Ishikawa (cell line): ENCODE results near the gene NPAS4.

Source experiments
- CEBPB ChIP-seq: IDR thresholded peaks from 2 replicates; pipeline ENCODE4 v1.6.1; 2012
- CREB1 ChIP-seq: IDR thresholded peaks from 2 replicates; pipeline ENCODE4 v1.6.1; 2012; ENCODE audit warnings: low read depth
- EGR1 ChIP-seq: IDR thresholded peaks from 2 replicates; pipeline ENCODE4 v1.6.1; 2012
- EP300 ChIP-seq: IDR thresholded peaks from 2 replicates; pipeline ENCODE4 v1.6.1; 2012; ENCODE audit warnings: borderline replicate concordance
- NFIC ChIP-seq: IDR thresholded peaks from 2 replicates; pipeline ENCODE4 v1.6.1; 2012
- RAD21 ChIP-seq: IDR thresholded peaks from 2 replicates; pipeline ENCODE4 v1.6.1; 2012; ENCODE audit warnings: low read depth
- TAF1 ChIP-seq: IDR thresholded peaks from 2 replicates; pipeline ENCODE4 v1.6.1; 2012; ENCODE audit warnings: low read depth, mild to moderate bottlenecking
- TCF12 ChIP-seq: IDR thresholded peaks from 2 replicates; pipeline ENCODE4 v1.6.1; 2012; ENCODE audit warnings: low read depth
- TEAD4 ChIP-seq: IDR thresholded peaks from 2 replicates; pipeline ENCODE4 v1.6.1; 2012
- YY1 ChIP-seq: IDR thresholded peaks from 2 replicates; pipeline ENCODE4 v1.6.1; 2012; ENCODE audit warnings: low read depth
- ZBTB7A ChIP-seq: IDR thresholded peaks from 2 replicates; pipeline ENCODE4 v1.6.1; 2012; ENCODE audit warnings: low read depth
- TF ChIP-seq, protein P1 (sequence below): IDR thresholded peaks from 2 replicates; pipeline ENCODE4 v1.6.1; 2012
- TF ChIP-seq, protein P2 (sequence below): IDR thresholded peaks from 2 replicates; pipeline ENCODE4 v1.6.1; 2012; ENCODE audit warnings: low read depth, mild to moderate bottlenecking
- TF ChIP-seq, protein P3 (sequence below): IDR thresholded peaks from 2 replicates; pipeline ENCODE4 v1.6.1; 2012

NPAS4 gene

DNA sequence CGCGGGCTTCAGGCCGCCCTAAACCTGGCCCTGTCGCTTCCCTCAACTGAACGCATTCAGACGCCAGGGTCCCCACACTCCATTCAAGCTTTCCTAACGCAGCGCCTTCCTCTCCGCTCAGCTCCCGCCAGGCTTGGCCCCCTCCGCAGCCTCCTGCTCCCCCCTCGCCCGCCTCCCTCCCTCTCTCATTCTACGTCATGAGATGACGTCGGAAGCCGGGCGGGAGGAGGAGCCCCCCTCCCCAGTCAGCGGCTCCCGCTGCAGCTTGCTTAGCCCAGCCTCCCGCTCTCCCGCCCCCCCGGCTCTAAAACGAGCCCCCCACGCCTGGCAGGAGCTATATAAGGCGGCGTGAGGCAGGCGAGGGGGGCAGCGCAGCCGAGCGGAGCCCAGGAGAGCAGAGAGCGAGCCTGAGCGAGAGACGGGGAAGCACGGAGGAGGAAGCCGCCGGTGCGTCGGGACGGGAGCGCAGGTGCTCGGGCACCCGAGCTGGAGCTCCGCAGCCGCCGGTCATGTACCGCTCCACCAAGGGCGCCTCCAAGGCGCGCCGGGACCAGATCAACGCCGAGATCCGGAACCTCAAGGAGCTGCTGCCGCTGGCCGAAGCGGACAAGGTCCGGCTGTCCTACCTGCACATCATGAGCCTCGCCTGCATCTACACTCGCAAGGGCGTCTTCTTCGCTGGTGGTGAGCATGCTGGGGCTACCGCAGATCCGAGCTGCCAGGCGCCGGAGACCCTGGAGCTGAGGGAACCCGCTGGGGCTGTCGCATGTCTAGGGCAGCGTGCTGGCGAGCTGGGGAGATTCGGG lies at the start of gene NPAS4:
NPAS4 (plus strand) TSS at position 365 of the 806 bp plus-strand sequence; CDS start at position 510, 145 bp downstream.
- no peak for TF ChIP-seq CREB1
- no peak for TF ChIP-seq TAF1
- TF ChIP-seq EGR1, result no peak
- no peak for TF ChIP-seq NFIC
- TF ChIP-seq CEBPB, result no peak

DNA sequence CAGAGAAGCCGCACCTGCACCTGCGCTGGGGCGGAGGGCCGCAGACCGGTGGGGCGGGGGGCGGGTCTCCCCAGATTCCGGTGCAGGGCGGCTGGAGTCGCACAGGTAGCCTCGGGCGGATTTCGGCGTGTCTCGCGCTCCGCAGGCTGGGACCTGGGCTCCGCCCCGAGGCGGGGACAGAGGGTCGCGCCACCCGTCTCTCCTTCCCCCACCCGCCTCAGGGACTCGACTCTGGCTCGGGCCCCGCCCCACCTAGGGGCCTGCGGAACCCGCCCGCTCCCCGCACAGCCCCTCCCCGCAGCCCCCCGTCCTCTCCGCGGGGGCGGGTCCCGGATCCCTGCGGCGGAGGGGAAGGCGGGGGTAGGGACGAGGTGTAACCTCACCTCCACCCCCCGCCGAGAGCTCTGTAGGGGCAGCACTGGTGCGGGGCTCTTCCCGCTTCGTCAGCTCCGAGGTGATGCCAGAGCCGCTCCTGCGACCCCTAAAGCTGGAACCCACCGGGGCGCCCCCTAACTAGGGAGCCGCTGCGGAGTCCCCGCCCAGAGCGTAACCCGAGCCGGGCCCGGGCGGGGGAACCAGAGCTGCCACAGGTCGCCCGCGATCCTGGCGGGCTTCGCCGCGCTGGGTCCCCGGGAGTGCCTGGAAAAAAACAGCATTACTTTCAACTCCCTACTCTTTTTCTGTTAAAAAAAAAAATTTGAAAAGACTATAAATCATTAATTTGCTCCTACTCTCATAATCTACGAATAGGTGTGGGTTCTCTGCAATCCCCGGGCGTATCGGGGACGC lies 49.0 kb upstream of the NPAS4 start, which contains the start of gene SLC29A2:
SLC29A2 (minus strand) TSS at position 134 of the 789 bp plus-strand sequence. CDS start 169 bp downstream, outside the sequence.
- peak; percentile 7 for TF ChIP-seq TCF12
- TF ChIP-seq NFIC, result no peak
- TF ChIP-seq, protein P1, sequence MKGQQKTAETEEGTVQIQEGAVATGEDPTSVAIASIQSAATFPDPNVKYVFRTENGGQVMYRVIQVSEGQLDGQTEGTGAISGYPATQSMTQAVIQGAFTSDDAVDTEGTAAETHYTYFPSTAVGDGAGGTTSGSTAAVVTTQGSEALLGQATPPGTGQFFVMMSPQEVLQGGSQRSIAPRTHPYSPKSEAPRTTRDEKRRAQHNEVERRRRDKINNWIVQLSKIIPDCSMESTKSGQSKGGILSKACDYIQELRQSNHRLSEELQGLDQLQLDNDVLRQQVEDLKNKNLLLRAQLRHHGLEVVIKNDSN, result no peak
- no peak for TF ChIP-seq CEBPB
- TF ChIP-seq, protein P2, sequence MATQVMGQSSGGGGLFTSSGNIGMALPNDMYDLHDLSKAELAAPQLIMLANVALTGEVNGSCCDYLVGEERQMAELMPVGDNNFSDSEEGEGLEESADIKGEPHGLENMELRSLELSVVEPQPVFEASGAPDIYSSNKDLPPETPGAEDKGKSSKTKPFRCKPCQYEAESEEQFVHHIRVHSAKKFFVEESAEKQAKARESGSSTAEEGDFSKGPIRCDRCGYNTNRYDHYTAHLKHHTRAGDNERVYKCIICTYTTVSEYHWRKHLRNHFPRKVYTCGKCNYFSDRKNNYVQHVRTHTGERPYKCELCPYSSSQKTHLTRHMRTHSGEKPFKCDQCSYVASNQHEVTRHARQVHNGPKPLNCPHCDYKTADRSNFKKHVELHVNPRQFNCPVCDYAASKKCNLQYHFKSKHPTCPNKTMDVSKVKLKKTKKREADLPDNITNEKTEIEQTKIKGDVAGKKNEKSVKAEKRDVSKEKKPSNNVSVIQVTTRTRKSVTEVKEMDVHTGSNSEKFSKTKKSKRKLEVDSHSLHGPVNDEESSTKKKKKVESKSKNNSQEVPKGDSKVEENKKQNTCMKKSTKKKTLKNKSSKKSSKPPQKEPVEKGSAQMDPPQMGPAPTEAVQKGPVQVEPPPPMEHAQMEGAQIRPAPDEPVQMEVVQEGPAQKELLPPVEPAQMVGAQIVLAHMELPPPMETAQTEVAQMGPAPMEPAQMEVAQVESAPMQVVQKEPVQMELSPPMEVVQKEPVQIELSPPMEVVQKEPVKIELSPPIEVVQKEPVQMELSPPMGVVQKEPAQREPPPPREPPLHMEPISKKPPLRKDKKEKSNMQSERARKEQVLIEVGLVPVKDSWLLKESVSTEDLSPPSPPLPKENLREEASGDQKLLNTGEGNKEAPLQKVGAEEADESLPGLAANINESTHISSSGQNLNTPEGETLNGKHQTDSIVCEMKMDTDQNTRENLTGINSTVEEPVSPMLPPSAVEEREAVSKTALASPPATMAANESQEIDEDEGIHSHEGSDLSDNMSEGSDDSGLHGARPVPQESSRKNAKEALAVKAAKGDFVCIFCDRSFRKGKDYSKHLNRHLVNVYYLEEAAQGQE, result no peak
- TF ChIP-seq EP300, result peak; percentile 34; the same call in 1 of the 2 replicates
- TF ChIP-seq CREB1, result peak; percentile 25; the same call in 1 of the 2 replicates
- no peak for TF ChIP-seq RAD21
- TF ChIP-seq, protein P3, sequence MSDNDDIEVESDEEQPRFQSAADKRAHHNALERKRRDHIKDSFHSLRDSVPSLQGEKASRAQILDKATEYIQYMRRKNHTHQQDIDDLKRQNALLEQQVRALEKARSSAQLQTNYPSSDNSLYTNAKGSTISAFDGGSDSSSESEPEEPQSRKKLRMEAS, result no peak
- peak; percentile 71 for TF ChIP-seq EGR1
- TF ChIP-seq TAF1, result peak; percentile 50; the same call in 1 of the 2 replicates
- TF ChIP-seq YY1, result no peak
- no peak; the same call in 1 of the 2 replicates for TF ChIP-seq TEAD4
- TF ChIP-seq ZBTB7A, result peak; percentile 95

DNA sequence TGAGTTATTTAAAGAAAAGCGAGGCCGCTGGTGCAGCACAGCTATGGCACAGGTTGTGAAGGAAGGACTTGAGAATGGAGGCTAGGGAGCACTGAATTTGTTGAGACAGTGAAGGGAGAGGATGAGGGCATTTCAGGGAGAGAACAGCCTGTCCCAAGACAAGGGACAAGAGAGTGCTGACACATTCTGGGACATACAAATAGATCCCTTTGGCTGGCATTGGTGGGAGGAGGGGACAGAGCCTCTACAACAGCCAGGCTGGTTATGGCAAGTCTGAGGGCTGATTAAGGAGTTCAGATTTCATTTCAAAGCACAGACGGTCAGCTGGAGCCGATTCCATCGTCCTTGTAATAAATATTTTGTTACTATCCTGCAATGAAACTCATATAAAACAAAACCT lies 47.6 kb upstream of the NPAS4 start:
- no peak for TF ChIP-seq TEAD4
- TF ChIP-seq, protein P2, result no peak
- no peak for TF ChIP-seq TCF12
- TF ChIP-seq ZBTB7A, result no peak
- TF ChIP-seq, protein P1, result no peak
- TF ChIP-seq CEBPB, result no peak
- no peak for TF ChIP-seq YY1
- TF ChIP-seq EP300, result no peak
- no peak for TF ChIP-seq EGR1
- TF ChIP-seq TAF1, result no peak

DNA sequence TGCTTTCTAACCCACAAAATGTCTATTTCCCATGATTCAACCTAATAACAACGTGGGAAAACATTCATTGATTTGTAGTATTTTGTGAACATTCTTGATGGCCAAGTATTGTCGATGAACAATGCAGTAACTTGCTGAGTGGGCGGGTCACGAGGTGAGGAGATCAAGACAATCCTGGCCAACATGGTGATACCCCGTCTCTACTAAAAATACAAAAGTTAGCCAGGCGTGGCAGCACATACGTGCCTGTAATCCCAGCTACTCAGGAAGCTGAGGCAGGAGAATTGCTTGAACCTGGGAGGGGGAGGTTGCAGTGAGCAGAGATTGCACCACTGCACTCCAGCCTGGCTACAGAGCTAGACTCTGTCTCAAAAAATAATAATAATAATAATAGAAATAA lies 40.6 kb upstream of the NPAS4 start:
- 0 out of 2 replicates have a peak, but pooled peaks have one; percentile 13 for TF ChIP-seq CEBPB
- peak; percentile 53; the same call in 1 of the 2 replicates for TF ChIP-seq EP300
- peak; percentile 18; the same call in 1 of the 2 replicates for TF ChIP-seq TEAD4
- TF ChIP-seq EGR1, result peak; percentile 57
- TF ChIP-seq, protein P1, result 0 out of 2 replicates have a peak, but pooled peaks have one; percentile 39
